ENCODE results near the gene BABAM2. TPM values are rescaled to one million over a fixed set of nuclear protein-coding genes. Genes with fewer than 3 reads are reported as not detected.

The BABAM2 gene
- total and polyA plus RNA-seq, 9 of the 15 experiments (the other 6 are each of a cell fraction or from before 2014, with no cell fraction given) = 10.9 to 37.4 (median 25.6) TPM

DNA sequence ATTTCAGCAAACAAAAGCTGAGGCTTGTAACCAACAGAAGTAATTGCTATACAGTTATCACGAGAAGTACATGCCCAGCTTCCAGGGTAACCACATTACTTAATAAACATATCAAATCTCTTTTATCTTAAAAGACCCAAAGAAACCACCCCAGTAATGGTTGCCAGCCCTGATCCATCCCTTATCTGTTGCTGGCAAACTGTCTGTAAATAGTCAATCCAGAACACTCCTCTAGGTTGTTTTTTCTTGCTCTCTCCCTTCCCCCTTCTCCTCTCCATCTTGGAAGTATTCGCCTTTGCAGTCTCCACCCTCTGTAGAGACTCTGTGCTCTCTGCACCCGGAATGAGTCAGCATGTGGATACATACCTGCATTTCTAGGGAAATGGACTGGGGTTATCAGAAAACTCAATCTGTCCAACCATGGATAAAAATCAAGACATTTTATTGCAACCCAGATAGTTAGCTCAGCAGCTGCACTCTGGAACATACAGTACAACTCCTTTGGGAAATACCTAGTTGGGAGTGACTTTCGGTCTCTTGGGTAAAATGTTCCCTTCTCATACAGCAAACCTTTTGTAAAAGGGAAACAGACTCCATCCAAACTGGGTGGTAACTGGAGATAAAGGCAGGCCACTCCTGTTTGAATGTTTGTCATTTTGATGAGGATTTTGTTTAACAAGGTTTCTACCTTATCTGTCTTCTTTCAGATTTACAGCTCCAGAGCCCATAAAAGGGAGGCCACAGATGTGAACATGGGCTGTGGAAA, 378.7 kb downstream of the BABAM2 start (continued):
- TF ChIP-seq GTF2E2 (tag; IDR thresholded peaks at IDR 0.05) (no peak), TBP (optimal IDR thresholded peaks at IDR 0.05; ENCODE audit: low read depth, low read length) (peak; percentile 49), POLR2AphosphoS5 (IDR thresholded peaks at IDR 0.05; ENCODE audit: control insufficient read depth, insufficient read depth, low read depth, low read length) (peak; percentile 72), TCF7L2 (IDR thresholded peaks at IDR 0.05; ENCODE audit: low read depth, low read length) (no peak), EWSR1 (IDR thresholded peaks at IDR 0.05; ENCODE audit: borderline replicate concordance, low read depth, partially characterized antibody) (no peak), PTBP1 (IDR thresholded peaks at IDR 0.05; ENCODE audit: low read depth, low read length) (no peak), STAG1 (CRISPR knock-in tag; IDR thresholded peaks at IDR 0.05; ENCODE audit: borderline replicate concordance) (no peak), CTBP1 (IDR thresholded peaks at IDR 0.05; ENCODE audit: borderline replicate concordance) (peak; percentile 88), CBFA2T3 (IDR thresholded peaks at IDR 0.05) (peak; percentile 97), NR3C1 (CRISPR knock-in tag; IDR thresholded peaks at IDR 0.05) (no peak), HDGF (IDR thresholded peaks at IDR 0.05) (no peak), DDX20 (tag; IDR thresholded peaks at IDR 0.05; ENCODE audit: low read depth) (no peak), SAP30 (IDR thresholded peaks at IDR 0.05; ENCODE audit: borderline replicate concordance, insufficient read depth, low read depth, low read length, poor library complexity, severe bottlenecking) (no peak), HNRNPLL (IDR thresholded peaks at IDR 0.05; ENCODE audit: low read depth, low read length, poor library complexity, severe bottlenecking) (no peak), ZNF316 (IDR thresholded peaks at IDR 0.05) (peak; percentile 75), ZNF445 (CRISPR knock-in tag; IDR thresholded peaks at IDR 0.05; ENCODE audit: low read depth) (no peak), MCM7 (IDR thresholded peaks at IDR 0.05) (no peak), RBM15 (IDR thresholded peaks at IDR 0.05; ENCODE audit: insufficient read depth, low read length) (no peak), HMGN3 (IDR thresholded peaks at IDR 0.05; ENCODE audit: borderline replicate concordance, extremely low read depth, insufficient read length, low read depth, low read length) (no peak)
- TF ChIP-seq, protein P1, sequence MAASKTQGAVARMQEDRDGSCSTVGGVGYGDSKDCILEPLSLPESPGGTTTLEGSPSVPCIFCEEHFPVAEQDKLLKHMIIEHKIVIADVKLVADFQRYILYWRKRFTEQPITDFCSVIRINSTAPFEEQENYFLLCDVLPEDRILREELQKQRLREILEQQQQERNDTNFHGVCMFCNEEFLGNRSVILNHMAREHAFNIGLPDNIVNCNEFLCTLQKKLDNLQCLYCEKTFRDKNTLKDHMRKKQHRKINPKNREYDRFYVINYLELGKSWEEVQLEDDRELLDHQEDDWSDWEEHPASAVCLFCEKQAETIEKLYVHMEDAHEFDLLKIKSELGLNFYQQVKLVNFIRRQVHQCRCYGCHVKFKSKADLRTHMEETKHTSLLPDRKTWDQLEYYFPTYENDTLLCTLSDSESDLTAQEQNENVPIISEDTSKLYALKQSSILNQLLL (CRISPR knock-in tag; IDR thresholded peaks at IDR 0.05; ENCODE audit: borderline replicate concordance) = no peak
- TF ChIP-seq, protein P2, sequence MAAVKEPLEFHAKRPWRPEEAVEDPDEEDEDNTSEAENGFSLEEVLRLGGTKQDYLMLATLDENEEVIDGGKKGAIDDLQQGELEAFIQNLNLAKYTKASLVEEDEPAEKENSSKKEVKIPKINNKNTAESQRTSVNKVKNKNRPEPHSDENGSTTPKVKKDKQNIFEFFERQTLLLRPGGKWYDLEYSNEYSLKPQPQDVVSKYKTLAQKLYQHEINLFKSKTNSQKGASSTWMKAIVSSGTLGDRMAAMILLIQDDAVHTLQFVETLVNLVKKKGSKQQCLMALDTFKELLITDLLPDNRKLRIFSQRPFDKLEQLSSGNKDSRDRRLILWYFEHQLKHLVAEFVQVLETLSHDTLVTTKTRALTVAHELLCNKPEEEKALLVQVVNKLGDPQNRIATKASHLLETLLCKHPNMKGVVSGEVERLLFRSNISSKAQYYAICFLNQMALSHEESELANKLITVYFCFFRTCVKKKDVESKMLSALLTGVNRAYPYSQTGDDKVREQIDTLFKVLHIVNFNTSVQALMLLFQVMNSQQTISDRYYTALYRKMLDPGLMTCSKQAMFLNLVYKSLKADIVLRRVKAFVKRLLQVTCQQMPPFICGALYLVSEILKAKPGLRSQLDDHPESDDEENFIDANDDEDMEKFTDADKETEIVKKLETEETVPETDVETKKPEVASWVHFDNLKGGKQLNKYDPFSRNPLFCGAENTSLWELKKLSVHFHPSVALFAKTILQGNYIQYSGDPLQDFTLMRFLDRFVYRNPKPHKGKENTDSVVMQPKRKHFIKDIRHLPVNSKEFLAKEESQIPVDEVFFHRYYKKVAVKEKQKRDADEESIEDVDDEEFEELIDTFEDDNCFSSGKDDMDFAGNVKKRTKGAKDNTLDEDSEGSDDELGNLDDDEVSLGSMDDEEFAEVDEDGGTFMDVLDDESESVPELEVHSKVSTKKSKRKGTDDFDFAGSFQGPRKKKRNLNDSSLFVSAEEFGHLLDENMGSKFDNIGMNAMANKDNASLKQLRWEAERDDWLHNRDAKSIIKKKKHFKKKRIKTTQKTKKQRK (IDR thresholded peaks at IDR 0.05; ENCODE audit: borderline replicate concordance, low read depth, low read length) = no peak
- TF ChIP-seq, protein P3, sequence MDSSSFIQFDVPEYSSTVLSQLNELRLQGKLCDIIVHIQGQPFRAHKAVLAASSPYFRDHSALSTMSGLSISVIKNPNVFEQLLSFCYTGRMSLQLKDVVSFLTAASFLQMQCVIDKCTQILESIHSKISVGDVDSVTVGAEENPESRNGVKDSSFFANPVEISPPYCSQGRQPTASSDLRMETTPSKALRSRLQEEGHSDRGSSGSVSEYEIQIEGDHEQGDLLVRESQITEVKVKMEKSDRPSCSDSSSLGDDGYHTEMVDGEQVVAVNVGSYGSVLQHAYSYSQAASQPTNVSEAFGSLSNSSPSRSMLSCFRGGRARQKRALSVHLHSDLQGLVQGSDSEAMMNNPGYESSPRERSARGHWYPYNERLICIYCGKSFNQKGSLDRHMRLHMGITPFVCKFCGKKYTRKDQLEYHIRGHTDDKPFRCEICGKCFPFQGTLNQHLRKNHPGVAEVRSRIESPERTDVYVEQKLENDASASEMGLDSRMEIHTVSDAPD (CRISPR knock-in tag; IDR thresholded peaks at IDR 0.05) = no peak
